Pons (tissue), 1 donor: ENCODE measurements around the gene ARSB.

ENCODE experiments used
- DNase-seq: peaks from one replicate; pipeline ENCODE4 v3.0.0-alpha.2; 2016; ENCODE audit warnings: low spot score

ARSB gene

DNA sequence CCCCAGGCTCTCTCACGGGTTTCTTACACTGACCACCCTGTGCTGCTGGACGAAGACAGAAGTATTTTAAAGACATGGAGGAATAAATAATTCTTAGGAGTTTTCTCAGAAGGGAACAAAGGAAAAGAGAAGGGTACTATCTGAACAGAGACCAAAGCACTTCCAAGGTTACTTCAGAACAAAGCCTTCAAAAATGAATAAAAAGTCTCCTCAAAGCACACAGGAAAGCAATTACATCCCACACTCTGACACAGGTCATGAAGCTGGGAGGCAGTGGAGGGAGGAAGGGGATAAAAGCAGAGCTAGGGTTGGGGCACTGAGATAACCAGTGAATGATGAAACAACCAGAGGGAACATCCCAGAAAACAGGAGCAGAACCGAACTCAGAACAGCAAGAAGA is 151.8 kb downstream of the ARSB start:
- no peak for DNase-seq

DNA sequence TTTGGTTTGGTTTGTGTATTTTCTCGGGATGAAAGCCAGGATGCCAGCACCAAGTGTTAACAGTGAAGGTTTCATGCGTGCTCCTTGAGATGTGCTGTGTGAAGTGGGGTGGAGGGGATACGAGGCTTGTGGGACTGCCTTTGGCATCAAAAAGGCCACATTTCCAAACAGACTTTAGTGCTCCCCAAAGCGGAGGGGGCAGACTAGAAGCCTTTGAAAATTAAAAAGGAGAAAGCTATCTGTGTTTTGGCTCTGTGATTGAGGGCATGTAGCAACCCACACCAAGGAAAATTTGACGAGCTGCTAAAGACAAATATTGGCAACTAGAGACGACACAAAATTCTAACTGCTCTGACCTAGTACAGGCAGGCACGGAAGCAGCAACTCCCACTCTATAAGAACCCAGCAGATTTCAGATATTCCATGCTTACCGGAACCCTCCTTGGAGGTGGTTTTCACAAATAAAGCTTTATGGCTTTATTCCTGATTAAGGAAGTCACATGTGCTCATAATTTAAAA is 154.5 kb downstream of the ARSB start:
- no peak for DNase-seq

DNA sequence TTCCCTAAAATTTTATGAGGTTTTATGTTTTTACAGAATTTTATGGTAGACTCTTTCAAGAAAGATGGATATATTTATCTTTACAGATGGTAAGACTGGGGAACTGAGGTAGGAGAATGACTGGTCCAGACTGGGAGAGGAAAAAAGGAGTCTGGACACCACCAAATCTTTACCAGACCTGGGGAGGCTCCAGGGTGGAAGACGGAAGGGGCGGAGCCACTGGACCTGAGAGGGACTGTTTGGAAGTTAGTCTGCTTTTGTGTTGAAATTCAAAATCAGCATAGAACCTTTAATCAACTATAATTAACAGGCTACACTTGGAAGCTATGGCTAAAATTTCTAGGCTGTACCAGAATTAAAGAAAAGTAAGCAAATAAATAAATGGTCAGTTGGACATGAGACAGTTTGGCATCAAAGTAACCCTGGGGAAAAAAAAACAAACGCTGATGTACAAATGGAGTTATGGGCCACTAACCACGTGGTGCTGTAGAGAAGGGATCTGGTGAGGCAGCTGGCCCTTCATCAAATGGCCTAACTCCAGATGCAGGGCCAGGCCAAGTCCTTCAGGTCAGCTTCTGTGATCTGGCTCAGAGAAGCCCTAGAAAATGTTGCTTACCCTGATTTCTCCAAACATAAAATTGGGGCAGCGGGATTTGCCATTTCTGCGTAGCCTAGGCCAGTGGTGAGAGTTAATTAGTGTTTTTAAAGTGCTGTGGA is 155.1 kb downstream of the ARSB start:
- peak; percentile 55 for DNase-seq

DNA sequence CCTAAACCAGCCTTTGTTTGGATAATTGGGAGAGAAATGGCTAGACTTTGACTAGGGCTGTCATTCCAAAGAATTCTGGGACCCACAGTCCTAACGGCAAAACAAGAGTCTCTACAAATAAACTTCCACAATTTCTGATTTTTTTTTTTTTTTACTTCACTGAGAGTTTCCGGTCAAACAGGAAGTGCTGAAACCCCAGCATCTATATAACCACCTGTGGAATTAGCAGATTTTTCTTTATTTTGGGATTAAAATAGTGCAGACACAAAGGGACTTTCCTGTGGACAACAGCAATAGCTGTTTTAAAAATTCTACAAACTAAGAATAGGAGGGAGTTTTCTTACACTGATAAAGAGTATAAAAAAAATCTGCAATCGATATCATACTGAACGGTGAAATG is 157.4 kb downstream of the ARSB start:
- no peak for DNase-seq

DNA sequence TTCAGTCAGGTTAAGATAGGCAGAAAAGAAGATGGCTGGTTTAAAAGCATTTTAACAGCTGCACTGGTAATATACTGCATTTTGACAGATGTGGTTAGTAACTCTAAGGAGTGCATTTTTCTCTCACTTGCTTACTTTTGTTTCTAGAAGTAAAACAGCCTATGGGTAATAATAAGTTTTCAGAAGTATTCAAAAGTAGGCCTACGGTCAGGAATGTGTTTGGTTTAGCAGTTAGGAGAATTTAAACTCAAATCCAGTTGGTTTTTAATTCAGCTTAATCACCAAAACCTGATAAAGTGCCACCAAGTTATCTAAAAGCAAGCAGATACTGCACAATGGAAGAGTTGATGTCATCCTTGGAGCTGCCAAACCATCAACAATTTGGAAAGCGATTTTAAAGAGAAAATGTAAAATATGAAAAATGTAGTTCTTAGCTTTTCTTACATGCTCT is 160.3 kb downstream of the ARSB start:
- no peak for DNase-seq

DNA sequence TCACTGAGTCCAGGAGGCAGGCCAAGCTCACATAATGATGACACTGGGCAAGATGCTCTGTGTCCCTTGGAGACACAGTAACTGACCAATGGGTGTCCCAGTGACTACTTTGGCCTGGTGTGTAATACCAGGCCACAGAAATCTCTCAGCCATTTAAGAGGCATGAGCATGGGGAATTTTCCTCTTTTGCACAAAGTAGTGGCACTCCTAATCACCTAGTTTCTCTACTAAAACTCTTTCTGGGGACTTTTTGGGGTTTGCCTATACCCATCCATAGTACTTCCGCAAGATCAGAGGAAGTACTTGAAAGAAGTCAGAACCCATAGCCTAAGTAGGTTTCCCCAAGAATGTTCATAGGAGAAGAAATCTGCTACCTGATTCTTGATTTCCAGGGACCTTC is 161.9 kb downstream of the ARSB start:
- DNase-seq = no peak

DNA sequence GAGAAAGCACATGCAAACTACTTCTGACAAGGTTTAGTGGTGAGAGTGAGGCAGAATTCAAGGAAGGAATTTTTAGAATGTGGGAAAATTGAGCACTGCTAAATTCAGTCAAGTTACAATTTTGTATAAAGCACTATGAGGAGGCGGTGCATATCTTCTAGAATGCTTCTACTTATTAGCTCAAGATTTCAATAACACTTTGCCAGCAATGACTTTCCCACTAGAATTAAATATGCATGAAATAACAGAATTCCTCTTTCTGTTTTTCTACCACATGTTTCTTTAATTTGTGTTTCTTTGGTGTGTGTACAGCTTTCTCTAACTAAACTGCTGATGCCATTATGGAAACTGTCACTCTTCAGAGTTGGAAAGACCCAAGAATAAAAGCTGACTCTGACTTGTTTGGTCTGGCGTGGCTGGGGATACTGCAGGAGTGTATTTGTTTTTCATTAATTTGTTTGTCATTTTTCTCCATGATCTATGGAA is 163.5 kb downstream of the ARSB start:
- no peak for DNase-seq

DNA sequence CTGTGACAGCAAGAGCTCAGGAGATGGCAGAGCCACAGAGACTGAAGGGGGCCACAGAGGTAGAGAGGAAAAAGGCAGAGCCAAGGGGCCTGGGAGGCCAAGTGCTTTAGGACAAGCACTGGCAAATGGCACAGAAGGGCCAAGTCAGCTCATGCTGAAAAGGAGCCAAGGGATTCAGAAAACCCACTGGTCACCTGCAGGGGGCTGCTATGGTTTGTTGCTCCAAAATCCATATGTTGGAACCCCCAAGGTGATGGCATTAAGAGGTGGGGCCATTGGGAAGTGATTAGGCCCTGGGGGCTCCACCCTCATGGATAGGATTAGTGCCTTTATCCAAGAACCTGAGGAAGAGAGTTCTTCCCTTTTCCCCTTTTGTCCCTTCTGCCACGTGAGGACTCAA is 165.4 kb downstream of the ARSB start:
- DNase-seq = no peak

DNA sequence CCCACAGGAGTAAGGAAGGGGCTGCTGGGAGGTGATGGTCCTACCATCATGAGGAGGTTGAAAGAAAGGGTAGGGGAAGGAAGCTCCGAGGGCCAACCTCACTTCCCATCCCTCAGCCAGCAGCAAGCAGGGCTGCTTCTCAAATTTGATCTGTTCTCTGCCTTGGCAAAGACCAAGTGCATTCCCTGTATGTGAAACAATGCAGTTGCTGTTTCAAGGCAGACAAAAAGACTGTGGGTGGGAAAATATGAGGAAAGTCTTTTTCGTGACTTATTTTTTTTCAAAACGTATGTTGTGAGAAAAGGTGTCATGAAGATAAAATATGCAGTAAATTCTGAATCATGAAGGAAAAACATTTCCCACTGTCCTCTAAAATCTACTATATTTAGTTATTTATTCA is 165.9 kb downstream of the ARSB start:
- peak; percentile 51 for DNase-seq

DNA sequence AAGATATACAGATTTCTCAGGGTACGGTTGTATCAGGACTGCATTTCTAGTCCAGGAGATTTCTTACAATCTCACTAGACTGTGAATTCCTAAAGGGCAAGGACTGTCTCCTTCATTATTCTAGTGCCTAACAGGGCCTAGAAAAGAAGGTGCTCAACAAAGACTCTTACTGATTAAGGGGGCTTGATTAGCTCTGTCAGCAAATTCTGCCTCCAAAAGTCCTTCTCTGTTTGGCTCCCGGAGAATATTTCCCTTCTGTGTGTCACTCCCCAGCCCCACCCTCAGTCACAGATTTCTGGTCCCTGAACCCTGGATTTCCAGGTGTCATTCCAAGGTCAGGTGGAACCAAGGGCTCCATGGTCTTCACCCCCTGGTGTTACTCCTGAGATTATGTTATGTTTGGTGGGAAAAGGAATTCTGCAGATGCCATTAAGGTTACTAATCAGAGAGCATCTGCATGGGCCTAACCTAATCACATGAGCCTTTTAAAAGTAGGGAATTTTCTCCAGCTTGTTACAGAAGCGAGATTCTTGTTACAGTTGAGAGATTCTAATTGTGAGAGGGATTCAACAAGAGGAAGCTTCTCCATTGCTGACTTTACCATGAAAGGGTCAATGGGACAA is 168.9 kb downstream of the ARSB start:
- DNase-seq = no peak

DNA sequence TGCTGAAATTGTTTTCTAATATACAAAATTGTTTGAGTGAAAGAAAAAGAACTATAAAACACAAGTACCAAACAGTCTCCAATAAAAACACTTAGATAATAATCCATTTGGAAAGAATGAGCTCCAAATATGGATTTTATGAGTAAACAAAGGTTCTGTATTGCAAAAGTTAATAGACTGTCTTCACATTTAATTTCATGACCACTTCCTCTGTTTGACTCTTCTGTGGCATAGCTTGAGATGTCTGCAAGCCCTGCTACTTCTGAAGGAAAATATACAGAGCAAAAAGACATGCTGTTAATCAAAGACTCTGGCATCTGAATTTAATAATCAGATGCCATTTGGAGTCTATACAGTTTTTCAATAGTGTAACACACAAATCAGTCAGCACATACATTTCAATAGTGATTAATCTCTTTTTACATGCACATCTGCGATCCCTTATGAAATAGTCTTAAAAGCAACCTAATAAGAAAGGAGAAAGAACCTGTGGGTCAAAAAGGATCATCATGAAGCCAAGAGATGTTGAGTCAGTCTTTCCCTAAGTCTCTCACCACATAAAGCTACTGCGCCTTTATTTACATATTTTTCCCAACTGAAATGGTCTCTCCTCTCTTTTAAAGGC is 171.1 kb downstream of the ARSB start:
- DNase-seq = no peak

DNA sequence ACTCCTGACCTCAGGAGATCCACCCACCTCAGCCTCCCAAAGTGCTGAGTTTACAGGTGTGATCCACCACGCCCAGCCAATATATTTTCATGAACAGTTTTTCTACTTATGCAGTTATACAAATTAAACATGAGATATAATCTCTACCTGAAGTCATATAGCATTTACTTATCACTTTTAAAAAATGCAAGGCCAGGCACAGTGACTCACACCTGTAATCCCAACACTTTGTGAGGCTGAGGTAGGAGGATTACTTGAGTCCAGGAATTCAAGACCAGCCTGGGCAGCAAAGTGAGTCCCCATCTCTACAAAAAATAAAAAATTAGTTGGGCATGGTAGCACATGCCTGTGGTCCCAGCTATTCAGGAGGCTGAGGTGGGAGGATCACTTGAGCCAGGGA is 171.8 kb downstream of the ARSB start:
- no peak for DNase-seq

DNA sequence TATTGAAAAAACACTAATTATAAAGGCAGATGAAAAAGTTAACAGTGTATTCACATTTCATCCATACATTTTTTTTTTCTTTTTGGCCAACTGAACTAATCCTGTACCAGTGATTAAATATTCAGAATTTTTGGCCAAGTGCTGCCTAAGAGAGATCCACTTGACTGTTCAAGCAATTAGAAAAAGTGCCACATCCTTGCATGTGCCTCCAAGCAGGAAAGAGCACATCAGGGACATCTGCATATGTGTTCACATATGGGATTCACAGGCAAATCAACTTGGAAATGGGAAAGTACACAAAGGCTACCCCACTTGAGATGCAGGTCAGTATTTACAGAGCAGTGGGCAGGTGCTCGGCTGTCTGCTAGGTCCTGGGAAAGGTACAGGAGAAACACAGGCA is 173.2 kb downstream of the ARSB start:
- DNase-seq = no peak

DNA sequence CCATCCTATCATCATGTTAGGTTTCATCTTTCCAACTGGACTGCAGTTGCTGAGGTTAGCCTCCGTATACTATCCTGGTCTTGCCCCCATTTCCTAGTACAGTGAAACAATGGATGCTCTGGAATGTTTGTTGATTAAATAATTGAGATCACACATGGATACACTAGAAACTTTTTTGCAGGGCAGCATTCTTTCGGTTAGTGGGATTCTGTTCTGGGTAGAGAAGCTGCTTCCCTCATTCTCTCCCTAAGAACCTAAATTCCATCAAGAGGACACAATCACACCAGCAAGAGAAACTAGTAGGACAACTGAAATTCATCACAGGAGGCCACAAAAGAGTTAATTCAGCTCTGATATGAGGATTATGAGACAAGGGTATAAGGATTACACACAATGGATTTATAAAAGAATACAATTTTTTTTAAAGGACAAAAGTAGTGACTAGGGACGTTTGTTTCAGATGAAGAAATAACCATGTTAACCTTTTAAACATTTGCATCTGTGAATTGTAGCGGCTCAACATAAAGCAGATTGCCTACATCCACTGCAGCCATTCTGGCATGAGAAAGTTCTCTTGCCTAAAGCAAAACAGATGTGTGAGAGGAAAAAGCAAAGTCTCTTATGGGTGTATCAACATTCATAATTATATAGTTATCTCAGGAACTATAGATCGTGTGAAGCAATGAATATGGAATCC is 173.8 kb downstream of the ARSB start:
- no peak for DNase-seq

DNA sequence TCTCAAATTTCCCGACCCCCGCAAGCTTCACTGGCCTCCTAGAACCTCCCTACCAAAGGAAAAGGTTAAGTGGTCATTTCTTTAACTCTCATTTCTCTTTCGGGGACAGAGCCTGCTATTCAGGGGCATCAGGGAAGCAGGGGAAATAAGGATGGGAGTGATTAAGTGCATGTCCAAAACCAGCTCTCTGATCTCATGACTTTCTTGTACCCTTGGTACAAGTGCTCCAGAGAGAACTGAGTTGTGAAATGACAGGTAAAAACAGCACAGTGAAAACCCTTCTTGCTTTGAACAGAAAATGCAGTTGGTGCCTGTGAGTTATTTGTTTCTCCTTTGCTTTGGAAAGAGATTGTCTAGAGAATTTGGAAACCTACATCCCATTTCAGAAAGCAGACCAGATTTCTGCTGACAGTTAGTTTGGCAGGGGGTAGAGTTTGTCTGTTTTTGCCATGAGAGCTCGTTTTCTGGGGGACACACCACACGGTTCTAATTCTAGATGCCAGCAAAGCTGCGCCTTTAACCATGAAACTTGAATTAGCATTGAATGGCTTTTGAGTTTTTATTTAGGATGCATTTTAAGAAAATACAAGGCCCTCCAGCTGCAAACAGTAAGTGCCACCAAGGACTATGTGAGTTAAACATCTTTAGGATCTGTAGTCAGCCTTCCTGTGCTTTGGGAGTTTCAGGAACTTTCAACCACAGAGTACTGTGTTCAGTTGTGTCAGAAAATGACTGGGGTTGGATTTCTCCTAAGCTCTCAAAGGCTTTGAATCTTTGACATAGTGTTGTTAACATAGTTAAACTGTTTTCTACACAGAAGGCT is 174.8 kb downstream of the ARSB start:
- DNase-seq = no peak

DNA sequence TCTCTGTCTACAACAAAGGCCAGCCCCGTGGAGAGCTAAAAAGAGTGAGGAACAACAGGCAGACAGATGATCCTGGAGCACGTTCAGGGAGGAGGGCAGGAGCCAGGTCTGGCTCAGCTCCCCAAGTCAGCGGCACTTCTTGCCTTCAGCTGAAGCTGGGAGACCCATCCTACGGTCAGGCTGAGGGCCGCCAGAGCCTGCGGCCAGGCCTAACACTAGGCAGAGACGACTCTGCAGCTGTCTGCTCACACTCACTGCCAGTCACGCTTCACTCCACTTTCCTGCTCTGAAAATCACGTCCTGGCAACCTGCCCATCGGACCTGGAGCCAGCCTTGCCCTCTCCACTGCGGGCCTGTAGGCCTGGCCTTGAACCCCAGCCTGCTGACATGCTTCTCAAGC is 175.7 kb downstream of the ARSB start:
- DNase-seq = no peak

DNA sequence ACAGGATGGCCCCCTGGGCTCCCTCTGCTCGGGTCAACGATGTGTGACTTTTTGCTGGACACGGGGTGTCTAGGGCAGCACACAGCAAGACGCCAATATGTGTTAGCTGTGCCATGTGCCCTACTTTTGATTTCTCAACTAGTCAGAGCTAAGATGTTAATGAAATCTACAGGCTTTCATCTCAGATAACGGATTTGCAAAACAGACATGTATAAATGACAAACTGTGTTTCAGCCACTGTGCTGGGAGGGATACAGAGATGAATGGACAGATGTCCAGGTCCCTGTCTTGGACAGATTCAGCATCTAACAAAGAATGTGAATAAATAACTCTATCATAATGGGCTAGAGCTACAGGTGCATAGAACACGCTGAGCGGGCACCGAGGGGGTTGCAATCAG is 176.3 kb downstream of the ARSB start:
- no peak for DNase-seq

DNA sequence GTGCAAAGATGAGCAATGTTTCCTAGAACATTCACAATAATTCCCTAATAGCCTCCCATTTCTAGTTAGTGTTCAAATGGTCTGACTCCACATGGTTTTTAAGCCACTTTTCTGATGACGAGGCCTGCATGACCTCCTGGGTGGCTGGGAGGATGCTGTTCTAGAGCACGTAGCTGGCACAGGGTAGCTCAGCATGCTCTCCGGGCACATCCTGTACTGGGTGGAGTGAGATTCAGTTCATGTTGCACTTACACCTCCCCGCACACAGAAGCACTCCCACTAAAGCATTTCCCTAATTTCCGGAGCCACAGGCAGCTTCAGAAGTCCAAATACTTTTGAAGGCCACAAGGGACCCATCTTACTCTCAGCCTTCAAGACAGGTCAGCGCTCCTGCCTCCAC is 176.7 kb downstream of the ARSB start:
- DNase-seq = no peak

DNA sequence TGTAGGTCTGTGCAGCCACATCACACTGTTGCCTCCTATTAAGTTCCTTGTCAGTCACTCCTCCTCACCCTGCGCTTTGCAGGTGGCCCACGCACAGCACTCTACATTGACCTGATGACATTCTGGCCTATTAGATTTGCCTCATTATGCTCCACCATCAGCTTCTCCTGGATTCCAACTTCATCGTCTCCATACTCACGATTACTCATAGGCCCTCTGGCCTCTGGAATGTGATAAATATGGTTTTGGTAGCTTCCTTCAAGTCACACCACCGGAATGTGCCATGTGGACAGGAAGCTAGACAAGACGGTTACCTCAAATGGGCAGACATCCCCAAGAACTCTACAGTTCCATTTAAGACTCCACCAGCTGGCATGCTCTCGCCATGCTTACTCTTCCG is 178.6 kb downstream of the ARSB start:
- no peak for DNase-seq

DNA sequence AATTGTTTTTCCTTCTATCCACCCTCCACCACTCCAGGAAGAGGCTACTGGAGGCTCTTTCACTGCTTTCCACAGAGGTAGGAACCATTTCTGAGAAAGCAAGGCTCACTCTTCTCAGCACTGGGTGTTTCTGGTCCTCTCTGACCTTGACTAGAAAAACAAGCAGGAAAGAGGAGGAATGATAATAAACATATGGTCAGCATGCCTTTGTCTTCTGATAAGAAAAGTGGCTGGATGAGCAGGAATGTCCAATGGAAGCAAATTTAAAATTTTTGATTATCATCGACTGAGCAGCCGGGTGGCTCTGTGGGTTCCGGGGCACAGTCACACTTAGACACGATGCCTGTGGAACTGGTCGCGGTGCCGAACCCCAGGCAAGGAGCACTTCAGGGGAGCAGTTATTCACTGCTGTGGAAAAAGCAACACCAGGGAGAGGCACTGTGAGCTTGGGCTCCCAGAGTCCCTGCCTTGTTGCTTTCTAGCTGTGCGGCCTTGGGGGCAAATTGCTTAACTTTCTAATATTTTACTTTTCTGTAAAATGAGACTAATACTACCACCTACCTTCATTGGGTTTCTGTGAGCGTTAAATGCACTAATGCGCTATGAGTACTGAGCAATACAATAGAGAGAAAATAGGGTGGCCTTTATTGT is 179.5 kb downstream of the ARSB start:
- DNase-seq = no peak

DNA sequence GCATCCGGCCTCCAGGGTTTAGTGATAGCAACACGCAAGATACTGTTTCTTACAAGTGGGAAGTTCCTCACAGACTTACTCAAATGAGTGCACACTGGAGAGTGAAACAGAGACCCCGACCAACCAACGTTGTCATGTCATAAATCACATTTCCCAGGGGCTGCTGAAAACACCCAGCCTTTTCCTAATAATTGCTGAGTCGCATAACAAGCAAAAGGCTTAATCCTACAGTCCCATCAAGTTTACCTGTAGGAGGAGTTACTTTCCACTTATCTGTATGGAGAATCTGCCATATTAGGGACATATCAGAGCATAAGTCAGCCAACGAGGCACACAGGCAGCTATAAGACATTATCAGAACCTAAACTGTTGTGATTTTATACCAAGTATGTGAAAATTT is 180.1 kb downstream of the ARSB start:
- DNase-seq = no peak
